CD4-positive, alpha-beta T cell treated with Interleukin-17A for 1 hour (primary cell): Measurements from ENCODE around the gene HBEGF.

ENCODE experiments used
- DNase-seq: peaks from one replicate; pipeline ENCODE4 v3.0.0-alpha.2; 2020

HBEGF gene

DNA sequence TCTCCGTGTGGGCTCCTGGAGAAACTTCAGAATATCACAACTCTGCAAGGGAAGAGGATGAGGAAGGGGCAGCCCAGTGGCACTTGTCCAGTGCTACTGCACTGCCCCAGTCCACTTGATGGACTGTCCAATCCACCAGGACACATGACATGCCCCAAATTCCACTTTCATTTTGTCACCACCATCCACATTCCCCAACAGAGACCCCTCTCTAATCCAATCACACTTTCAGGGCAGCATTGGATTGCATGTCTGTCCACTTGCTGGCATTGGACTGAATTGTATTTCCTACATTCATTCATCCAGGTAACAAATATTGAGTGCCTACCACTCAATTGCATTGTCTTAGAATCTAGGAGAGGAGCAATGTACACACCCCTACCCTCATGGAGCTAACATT is 14.8 kb downstream of the HBEGF start:
- no peak for DNase-seq

DNA sequence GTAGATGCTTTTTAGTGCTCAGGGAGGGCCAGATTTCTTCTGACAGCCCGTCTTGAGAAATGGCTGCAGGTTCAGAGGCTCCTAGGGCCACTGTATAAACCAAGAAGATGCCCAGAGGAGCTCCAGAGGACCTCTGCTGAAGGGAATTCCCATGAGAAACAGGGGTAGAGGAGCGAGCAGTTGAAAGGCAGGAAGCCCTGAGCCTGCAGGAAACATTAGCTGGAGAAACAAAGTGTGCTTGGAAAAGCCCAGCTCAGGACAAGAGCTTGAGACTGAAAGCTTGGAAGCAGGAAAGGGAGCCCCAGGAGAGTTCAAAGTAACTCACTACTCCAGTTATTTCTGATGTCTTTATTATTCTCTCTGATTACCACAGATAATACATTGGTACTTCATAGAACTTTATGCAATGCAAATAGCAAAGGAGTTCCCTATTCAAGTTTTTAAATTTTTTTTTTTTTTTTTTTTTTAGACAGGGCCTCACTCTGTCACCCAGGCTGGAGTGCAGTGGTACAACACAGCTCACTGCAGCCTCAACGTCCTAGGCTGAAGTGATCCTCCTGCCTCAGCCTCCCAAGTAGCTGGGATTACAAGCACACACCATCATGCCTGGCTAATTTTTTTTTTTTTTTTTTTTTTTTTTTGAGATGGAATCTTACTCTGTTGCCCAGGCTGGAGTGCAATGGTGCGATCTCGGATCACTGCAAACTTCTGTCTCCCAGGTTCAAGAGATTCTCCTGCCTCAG is 16.5 kb downstream of the HBEGF start:
- no peak for DNase-seq

DNA sequence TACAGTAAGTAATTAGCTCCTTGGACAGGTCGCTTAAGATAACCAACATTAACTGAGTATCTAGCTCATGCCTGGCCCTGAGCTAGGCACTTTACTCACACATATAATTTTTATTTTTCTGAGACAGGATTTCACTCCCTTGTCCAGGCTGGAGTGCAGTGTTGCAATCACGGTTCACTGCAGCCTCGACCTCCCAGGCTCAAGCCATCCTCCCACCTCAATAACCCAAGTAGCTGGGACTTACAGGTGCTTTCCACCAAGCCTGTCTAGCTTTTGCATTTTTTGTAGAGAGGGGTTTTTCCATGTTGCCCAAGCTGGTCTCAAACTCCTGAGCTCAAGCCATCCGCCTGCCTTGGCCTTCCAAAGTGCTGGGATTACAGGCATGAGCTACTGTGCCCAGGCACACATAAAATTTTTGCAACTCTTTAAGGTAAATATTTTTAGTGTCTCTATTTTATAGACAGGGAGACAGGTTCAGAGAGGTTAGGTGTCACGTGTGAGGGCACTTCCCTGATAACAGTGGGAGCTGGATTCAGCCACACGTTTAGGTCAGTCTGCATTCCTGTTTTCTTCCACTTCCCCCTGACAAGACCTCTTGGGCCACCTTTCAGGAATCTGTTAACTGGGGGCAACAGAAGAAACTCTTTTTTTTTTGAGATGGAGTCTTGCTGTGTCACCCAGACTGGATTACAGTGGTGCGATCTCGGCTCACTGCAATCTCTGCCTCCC is 18.2 kb downstream of the HBEGF start:
- DNase-seq = no peak

DNA sequence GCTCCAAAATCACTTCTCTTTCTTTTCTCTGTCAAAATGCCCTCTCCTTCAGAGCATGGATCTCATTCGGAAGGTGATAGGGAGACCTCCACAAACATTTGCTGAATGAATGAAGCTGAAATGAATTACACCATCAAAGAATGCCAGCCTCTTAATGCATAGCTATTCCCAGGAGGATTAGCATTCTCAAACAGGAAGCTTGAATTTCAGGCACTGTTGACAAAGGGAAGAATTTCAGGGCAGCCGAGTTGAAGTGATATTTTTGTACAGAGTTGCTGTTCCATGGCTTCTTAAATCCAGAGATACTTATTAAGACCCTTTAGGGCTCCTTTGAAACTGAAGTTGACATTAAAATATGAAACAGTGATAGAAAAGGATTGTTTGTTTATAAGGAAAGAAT is 18.8 kb downstream of the HBEGF start:
- DNase-seq = no peak

DNA sequence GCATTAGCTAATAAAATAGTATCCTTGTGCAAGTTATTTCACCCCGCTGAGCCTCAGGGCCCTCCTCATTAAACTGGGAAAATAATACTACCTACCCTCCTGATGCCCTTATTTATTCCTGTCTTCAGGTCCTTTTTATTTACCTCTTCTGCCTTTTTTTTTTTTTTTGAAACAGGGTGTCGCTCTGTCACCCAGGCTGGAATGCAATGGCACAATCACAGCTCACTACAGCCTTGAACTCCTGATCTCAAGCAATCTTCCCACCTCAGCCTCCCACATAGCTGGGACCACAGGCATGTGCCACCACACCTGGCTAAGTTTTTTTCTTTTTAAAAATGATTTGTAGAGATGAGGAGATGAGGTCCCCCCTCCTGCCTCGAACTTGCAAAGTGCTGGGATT is 20.9 kb downstream of the HBEGF start:
- no peak for DNase-seq

DNA sequence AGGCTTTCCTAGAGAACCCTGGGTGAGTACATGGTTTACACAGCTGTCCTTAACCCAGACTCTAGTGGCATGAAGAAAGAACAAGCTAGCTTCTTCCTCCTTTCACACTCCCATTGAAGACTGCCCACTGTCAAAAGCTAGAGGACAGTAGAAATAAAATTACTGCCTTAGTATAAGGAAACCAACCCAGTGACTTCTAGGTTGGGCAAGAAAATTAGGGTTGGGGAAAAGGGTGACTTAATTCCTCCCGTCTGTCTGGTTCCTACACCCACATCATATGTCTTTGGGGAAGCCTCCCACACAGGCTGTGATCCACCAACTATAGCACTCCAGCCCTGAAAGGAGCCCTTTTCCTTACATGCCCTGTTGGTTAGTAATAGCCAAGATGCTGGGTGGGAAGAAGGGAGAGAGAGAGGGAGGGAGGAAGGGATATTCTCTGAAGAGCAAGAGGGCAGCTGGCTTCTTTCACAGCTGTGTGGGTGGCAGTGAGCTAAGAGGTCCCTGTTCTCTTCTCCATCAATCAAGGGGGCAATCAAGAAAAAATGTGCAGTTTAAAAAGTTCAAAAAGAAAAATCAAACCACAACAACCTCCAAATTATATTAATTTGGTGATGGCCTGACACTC is 21.7 kb downstream of the HBEGF start:
- DNase-seq = no peak

DNA sequence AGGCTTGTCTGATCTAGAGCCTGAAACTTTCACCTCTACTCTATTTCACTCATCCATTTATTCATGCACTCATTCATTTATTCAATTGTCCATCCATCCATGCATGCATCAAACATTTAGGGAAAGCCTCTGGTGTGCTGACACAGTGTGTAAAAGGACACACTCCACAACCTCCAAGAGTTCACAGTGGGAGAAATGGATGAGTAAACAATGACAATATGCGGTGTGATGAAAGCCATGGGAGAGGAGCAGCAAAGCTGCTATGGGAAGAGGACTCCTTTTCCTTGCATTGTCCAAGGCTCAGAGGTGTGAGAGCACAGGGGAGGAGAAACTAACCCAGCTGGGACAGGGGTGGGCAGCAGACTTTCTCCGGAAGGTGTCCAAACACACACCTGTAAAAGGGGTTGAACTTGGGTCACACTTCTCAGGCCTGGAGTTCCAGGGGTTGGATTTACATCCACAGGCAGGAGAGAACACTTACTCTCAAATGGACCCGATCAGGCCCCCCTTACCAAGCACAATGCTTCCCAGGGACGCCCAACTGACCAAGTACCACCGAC is 22.3 kb downstream of the HBEGF start:
- DNase-seq = no peak

DNA sequence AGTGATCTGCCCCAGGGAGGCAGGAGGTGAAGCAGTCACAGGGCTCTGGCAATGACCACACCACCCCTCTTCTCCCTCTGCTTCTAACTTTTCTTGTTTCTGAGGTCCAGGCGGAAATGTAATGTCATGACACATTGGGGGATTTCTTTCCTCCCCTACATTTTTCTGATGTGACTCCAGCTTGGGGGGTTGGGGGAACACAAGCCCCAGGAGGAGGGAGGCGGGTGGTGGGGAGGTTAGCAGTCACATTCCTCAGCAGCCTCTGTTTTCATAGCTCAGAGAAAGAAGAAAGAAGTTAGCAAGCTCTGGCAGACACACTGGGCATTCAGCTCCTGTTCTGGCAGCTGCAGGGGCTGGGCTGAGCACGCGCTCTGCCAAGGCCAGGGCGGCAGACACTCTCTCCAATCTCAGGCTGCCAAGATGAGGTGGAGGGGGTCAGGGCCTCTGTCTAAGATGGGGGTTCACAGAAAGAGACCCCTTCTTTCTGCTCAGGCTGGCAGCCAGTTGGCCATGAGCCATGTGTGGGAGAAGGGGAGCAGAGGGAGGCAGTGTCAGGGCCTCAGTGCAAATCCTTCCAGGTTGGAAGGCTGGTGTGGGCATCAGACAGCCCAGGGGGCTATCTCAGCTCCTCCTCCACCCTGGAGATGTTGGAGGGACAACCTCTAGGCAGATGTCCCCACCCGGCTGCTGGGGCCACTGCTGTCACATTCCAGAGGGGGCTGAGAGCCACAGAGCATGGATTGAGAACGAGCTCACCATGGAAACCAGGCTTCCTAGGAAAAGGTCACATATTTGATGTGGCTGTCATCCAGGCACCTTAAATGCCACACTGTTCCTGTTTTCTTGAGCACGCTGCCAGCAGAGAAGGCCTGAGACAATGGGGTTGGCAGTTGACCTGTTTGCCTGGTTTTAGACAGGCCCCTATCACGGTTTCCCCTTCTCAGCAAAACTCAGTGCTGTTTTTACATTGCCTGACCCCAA is 23.4 kb downstream of the HBEGF start:
- DNase-seq = no peak

DNA sequence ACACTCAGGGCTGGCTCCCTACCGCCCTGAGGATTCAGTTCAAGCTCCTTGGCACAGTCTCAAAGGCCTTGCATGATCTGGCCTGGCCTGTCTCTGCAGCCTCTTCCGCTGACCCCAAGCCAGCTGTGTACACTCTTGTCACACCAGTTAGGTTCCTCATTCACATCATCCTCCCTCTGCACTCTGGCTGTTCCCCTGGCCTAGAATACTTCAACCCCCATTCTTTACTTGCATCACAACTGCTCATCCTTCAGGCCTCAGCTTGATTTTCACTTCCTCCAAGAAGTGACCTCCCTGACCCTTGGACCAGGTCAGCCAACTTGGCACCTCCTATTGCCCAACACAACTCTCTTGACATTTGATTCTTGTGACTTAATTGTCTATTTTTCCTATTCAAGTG is 24.6 kb downstream of the HBEGF start:
- DNase-seq = peak; percentile 19

DNA sequence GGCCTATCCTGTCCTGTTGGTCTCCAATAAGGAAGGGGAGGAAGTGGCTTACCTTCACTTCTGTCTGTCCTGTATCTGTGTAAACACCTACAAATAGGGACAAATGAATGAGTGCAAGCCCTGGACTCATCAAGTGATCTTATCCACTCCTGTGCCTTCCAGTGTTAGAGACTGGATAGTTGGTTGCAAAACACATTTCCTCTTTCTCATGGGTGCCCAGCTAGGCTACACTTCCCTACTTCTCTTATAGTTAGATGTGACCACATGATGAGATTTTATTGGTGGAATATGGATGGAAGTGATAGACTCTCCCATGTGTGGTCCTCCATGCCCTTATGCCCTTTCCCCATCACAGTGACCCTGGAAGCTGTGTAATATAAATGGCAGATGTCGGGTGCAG is 26.6 kb downstream of the HBEGF start:
- DNase-seq = no peak

DNA sequence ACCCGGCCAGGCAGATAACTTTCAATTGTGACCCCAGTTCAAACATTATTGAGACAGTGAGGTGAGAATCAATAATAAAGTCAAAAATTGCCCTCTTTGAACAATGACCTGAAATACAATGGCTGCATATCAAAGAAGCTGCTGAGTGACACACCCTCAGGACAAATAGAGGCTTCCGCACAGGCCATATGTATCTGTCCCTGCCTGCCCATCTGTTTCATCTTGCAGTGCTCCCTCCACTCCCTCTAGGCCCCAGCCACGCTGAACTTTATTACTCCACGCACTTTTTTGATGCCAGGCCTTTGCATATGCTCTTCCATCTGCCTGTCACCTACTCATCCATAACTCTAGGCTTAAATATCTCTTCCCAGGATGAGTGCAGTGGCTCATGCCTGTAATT is 27.6 kb downstream of the HBEGF start:
- no peak for DNase-seq

DNA sequence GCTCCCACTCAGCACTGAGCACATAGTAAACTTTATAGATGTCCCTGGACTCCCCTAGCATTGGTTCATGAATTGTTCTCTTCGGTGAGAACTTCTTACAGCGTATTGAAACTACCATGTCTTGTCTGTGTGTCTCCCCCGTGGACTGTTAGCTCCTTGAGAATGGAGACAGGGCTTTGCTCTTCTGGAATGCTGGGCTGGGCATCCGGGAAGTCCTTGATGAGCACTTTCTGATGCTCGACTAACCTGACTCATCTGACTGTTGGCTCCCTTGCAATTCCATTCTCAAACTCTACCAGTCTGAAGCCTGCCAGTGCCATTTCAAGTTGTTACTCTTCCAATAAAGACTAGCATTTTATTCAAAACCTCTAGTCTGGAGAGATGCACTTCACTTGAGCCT is 28.5 kb downstream of the HBEGF start:
- DNase-seq = no peak

DNA sequence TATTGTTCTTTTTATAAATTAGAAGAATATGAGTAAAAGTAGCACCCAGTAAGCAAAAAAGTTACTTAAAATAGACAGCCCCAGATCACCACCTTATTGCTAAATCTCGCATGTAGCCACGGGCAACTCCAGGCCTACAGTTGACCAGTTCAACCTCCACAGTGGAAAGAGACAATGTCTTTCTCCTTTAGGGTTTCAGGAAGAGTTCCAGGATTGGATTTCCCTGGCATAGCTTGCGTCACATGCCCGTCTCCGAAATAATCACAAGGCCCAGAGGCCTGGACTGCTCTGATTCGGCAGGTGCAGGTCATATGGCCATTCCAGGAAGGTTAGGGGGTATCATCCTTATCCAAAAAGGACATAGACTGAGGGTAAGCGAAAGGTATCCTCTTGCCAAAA is 33.6 kb downstream of the HBEGF start:
- DNase-seq = no peak

DNA sequence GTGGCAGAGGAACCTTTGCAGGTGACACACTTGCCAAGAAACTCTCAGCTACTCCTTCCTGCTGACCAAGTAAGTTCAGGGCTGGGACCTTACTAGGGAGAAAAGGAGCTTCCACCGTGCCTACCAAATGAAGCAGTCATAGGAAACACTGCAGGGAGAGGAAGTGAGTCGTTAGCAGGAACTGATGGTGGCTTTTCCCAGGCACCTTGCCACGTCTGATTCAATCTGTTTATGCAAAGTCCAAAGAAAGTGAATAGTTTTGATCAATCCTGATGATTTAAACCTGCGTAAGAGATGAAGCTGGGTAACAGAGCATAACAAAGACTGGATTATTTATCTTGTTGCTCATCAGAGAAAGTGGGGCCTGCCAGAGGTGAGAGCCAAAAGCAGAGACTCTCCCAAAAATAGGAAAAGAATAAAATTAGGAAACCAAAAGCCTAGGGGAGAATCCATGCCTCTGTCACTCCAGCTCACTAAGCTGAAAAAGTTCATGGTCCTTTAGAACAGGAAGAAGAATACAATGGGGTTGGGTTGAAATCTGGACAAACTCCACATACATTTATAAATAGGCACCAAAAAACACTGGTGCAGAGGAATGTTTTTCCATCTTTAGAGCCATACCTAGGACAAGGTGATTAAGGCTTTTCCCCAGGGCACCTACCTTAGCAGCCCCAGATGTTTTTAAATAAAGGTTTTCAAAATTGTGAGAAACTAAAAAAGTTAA is 34.2 kb downstream of the HBEGF start:
- no peak for DNase-seq

DNA sequence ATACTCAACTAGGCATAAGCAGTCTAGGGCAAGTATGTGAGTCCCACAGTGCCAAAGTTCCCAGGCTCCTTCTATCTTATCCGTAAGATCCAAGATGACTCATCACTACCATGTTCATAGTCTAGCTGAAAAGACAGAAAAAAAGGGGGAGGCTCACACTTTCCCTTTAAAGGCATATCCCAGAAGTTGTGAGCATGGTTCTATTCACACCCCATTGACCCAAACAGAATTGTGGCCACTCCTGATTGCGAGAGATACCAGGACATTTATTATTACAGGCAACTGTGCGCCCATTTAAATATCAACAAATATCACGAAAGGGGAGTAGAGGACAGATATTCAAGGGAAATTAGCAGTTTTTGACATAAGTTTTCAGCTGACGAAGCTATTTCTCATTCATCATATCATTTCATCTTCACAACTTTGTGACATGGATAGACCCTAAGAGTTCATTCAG is 35.4 kb downstream of the HBEGF start:
- no peak for DNase-seq

DNA sequence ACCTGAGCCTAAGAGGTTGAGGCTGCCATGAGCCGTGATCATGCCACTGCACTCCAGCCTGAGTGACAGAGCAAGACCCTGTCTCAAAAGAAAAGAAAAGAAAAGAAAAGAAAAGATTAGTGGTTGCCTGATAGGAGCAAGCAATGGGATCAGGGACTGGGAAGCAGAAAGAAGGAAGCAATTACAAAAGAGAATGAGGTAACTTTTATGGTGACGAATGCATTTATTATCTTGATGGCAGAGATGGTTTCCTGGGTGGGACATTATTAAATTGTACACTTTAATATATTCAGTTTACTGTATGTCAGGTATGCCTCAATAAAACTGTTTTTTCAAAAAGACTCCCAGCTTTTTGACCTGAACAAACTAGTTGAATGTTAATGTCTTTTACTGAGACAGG is 36.0 kb downstream of the HBEGF start:
- DNase-seq = no peak

DNA sequence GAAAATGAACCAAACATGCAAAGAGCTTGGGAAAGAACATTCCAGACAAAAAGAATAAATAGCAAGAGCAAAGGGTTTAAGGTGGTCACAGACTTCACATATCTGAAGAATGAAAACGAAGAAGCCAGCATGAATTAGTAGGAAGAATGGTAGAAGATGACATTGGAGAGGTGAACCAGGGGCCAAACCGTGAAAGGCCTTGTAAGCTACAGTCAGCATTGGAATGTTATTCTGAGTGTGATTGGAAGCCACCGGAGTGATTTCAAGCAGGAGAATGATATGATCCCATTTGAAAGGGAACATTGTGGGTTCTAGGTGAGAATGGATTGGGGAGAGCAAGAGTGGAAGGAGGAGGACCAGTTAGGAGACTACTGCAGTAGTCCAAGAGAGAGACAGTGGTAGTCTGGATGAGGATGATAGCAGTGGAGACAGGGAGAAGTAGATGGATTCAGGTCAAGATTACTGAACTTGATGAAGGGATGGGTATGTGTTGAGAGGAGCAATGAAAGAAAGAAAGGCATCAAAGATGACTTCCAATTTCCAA is 36.6 kb downstream of the HBEGF start:
- no peak for DNase-seq

DNA sequence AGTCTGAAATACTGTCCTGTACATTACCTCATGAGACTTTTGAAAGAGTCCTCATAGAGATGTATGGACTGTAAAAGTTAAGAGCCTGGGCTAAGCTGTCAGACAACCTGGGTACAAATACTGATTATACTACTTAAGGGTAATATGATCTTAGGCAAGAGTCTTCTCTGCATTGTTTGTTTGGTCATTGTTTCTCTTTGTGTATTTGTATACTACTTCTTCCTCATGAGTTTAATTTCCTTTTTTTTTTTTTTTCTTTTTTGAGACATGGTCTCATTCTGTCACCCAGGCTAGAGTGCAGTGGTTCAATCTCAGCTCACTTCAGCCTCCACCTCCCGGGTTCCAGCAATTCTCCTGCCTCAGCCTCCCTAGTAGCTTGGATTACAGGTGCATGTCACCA is 40.9 kb downstream of the HBEGF start:
- DNase-seq = no peak

DNA sequence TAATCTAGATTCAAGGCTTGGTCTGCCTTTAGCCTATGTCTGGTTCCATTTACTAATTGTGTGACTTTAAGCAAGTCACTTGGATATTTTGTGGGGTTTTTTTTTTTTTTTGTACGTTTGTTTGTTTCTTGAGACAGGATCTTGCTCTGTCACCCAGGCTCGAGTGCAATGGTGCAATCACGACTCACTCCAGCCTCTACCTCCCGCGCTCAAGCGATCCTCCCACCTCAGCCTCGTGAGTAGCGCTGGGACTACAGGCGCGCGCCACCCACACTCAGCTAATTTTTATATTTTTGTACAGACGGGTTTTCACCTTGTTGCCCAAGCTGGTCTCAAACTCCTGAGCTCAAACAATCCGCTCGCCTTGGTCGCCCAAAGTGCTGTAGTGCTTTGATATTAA is 42.4 kb downstream of the HBEGF start:
- no peak for DNase-seq

DNA sequence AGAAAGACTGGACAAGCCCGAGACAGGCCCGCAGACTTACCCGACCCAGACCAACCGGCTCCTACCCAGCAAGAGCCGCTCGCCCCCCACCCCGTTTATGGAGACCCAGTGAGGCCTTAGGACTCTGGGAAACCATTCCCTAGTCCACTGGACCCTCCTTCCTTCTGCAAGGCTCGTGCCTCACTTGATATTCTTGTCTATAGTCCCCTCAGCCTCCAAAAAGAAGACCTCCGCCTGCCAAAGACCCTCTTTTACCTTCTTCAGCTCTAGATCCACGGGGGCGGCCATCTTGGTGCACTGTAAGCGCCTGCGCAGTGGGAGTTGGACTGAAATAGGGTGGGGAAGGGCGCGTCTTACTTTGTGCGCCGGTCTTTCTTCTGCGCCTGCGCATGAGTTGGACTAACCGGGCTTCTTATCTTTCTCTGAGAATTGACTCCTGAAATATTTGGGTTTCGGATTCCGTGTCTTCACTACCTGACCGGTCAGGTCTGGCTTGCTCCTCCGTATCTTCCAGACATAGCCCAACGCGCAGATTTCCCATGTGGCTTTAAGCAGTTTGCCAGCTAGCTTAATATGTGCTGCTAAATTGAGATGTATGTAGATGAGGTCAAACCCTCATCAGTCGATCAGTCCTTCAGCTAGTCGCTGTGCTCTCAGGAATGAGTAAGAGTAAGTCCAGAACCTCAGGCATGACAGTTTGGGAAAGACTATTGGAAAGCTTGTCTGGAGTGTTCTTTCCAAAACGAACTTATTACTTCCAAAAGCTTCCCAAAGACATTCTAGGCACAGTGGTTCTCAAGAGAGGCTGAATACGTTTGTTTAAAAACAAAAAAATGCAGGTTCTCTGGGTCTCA is 43.4 kb downstream of the HBEGF start, which contains the start of gene PFDN1:
Gene PFDN1 (minus strand): TSS at position 316 of the 854 bp plus-strand sequence. CDS start 28 bp downstream, at position 288.
- peak; percentile 94 for DNase-seq
